PC-3 (cell line): ENCODE data around the gene PROSER3.

ENCODE experiments used
- CTCF ChIP-seq: fragments of 300-600 bp; sonication (generic); conservative IDR thresholded peaks from 2 replicates; pipeline ENCODE4 v1.5.1; 2017; ENCODE audit warnings: antibody characterized with exemption, low read depth, mild to moderate bottlenecking, low read length
- EZH2 ChIP-seq: fragments of 300-600 bp; sonication (generic); IDR thresholded peaks from one replicate; pipeline ENCODE4 v1.6.1; 2017; ENCODE audit warnings: antibody characterized with exemption, mild to moderate bottlenecking, low read length; ENCODE audit not compliant: unreplicated experiment
- EZH2phosphoT487 ChIP-seq: fragments of 300-600 bp; sonication (generic); IDR thresholded peaks from 2 replicates; pipeline ENCODE4 v1.6.1; 2018; ENCODE audit warnings: mild to moderate bottlenecking, antibody characterized with exemption, low read length, borderline replicate concordance

GRCh38 chr19:35766571-35767104 lies 8.7 kb downstream of the PROSER3 start:
- no peak for TF ChIP-seq CTCF
- no peak for TF ChIP-seq EZH2
- no peak for TF ChIP-seq EZH2phosphoT487
